HG03097 (cell line): ENCODE measurements around the gene PARG.
"Not testable (repeated sequence)": the region's sequence is repeated elsewhere in the genome, so short reads cannot be mapped to it uniquely, and the experiment has no call there.

Experiments
- ATAC-seq: cut with Tn5 transposase; IDR thresholded peaks from one replicate; pipeline ENCODE4 v1.9.1; 2021; ENCODE audit not compliant: unreplicated experiment, low FRiP score

Gene PARG

DNA sequence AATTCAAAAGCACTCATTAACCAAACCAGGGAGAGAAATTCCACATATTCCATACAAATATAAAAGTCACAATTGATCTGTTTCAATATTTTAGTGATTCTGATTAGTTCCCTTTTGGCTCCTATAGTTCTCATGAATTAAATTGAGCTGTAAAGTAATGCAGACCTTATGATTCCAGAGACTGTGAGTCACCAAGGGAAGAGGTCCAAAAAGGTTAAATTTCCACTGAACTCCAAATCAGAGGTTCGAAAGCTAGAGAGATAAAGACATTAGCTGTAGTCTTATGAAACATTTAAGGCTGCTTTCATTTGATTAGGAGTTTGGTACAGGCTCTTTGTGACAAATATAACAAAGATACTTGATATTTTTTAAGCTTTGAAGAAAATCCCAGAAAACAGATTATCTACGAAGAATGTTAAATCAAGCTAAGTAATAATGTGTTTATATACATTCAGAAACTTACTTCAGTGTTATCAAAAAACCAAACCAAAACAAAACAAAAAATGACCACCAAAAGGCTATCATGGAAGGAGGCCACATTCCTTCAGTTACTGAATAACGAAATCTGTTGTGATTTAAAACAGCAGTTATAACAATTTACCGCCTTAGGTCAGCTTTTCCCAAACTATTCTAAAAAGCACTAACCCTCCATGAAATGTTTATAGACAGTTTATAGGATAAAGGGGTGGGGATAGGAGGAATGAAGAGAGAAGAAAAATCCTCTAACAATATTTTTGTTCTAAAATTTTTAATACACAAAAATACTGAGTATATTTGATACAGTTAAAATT, 33.3 kb downstream of the PARG start:
- ATAC-seq: not testable (repeated sequence)

DNA sequence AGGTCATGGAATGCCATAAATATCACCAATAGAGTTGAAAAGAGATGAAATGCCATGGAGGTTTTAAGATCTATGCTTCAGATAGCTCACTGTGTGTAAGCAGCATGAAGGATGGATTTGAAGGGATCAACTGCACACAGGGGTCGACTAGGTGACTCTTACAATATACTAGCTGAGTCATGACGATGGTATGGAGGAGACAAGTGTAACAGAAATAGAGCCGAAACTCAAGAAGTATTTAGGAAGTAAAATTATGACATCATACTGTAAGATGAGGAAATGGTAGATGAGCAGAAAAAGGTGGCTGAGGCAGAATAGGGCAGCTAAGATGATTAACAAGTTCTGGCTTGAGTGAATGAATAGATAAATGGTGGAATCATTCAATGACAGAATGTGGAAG, 38.0 kb downstream of the PARG start:
- not testable (repeated sequence) for ATAC-seq

DNA sequence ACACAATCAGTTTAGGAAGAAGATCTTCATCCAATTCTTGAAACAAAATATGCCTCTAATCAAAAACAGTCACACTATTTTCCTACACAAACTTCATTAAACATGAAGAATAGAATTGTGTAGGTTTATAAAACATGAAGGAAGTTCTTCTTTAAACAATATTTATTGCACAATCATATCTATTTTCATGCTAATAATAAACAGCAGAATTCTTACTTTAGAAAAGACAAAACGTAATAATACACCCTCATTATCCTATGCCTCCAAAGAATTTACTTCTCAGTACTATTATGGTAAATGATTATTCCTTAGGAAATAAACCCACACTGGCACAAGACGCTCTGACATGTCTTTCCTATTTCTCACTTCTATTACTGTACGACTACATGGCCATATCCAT, 41.4 kb downstream of the PARG start:
- not testable (repeated sequence) for ATAC-seq

GRCh38 chr10:49899999-49900398, 41.8 kb downstream of the PARG start:
- ATAC-seq: not testable (repeated sequence)

GRCh38 chr10:49890025-49890424, 51.8 kb downstream of the PARG start:
- not testable (repeated sequence) for ATAC-seq

- not testable (repeated sequence) for ATAC-seq
These were observed 57.0 kb downstream of the PARG start for GRCh38 chr10:49884739-49885331.

DNA sequence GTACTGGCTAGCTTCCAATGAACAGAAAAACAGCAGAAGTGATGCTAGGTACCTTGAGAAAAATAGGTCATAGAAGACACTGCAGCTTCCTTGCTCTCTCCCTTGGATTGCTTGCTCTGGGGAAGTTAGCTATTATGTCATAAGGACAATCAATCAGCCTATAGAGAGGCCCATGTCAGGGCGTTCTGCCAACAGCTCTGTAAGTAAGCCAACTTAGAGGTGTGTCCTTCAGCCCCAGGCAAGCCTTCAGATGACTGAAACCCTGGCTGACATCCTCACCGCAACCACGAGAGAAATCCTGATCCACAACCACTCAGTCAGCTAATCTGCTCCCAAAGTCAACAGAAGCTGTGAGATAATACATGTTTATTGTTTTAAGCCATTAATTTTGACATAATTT, 58.0 kb downstream of the PARG start:
- not testable (repeated sequence) for ATAC-seq

DNA sequence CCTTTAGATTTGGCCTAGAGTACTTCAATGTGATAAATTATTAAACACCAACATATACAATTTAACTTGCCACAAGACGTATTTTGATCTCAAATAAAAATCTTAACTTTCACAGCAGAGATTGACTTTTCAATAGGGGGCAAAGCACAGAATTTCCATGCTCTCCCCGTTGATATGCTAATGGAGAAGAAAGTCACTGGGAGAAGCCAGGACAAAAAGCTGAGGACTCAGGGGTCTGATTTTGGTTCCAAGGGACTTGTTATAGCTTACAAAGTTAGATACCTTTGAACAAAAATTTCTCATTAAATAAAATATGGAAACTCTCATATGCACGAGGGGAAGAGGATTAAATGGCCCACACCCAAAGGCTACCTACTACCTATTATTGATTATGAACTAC, 59.5 kb downstream of the PARG start:
- not testable (repeated sequence) for ATAC-seq

GRCh38 chr10:49872740-49873139, 69.1 kb downstream of the PARG start:
- not testable (repeated sequence) for ATAC-seq

GRCh38 chr10:49871462-49871861, 70.4 kb downstream of the PARG start:
- ATAC-seq: not testable (repeated sequence)

DNA sequence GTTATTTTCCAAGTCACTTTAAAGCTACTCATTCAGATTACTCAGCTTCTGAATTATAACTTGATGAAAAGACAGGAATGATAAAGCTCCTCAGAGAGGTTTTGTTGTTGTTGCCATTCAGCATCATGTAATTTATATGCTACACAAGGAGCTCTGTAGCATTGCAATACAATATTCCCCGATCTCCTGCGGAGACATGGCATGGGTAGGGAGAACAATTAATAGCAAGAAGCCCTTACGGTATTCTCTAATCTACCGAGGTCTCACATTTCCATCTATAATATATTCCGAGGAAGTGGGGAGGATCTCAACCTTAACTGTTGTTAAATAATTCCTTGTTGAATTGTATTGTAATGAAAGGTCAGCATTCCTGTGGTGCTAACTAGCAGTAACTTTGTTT, 81.9 kb downstream of the PARG start:
- ATAC-seq: not testable (repeated sequence)

- ATAC-seq: not testable (repeated sequence)
These were observed 83.0 kb downstream of the PARG start for GRCh38 chr10:49858697-49859382.

DNA sequence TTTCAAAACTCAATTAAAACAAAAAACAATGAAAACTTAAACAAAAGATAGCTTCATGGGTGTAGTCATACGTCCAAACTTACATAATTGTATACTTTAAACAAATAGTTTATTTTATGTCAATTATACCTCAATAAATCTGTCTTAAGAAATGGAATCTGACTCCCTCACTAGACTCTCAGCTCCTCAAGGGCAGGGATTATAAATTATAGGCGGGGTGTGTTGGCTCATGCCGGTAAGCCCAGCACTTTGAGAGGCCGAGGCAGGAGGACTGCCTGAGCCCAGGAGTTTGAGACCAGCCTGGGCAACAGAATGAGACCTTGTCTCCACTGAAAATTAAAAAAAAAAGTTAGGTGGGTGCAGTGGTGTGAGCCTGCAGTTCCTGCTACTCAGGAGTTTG, 92.3 kb downstream of the PARG start:
- ATAC-seq: not testable (repeated sequence)

- no peak for ATAC-seq
These were observed 96.8 kb downstream of the PARG start for GRCh38 chr10:49844775-49845595.

- ATAC-seq: not testable (repeated sequence)
These were observed 99.5 kb downstream of the PARG start for GRCh38 chr10:49842333-49842628.

DNA sequence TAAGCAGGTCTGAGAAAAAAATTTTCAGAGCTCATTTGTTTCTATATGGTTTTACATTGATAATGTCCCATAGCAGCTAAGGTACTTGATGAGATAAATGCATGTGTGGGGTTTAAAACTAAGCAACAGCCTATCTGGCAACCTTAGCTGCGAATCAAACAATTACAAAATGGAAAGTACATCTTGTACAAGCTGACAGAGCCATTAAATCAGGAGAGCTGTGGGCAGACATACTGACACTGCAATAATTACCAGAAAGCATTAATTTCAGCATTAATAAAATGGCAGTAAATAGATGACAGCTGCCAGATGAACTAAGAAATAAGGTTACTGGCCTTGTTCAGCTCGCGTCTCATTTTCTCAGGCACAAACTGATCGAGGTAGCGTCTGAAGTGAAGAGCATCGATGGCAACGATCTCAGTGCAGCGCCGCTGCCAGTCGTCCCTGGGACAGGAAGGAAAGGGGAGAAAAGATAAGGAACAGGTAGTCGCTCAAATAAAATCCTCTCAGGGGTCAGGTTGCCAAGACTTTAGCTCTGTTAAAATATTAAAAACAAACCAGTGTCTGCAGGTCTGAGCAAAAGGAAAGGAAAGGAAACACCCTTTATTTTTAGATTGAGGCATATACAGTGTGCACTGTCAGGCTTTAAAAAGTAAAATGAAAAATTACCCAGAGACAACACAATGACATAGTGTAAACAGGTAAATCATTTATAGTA, 100.1 kb downstream of the PARG start:
- no peak for ATAC-seq

DNA sequence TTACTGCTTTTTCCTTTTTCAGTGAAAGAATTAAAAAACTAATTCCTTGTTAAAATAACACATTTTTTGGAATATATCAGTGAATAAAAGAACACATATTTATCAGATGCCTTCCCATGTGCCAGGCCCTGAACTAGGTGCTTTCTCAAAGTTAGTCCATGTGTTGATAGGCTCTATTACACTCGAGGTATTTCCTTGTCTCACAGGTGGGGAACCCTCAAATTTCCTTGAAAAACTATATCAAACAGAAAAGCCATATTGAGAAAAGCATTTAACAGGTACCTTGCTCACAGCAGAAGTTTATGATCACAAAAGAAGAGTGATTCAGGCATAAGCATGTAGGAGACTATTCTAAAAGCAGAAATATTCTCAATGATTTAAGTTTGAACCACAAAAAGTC, 104.1 kb downstream of the PARG start:
- no peak for ATAC-seq

DNA sequence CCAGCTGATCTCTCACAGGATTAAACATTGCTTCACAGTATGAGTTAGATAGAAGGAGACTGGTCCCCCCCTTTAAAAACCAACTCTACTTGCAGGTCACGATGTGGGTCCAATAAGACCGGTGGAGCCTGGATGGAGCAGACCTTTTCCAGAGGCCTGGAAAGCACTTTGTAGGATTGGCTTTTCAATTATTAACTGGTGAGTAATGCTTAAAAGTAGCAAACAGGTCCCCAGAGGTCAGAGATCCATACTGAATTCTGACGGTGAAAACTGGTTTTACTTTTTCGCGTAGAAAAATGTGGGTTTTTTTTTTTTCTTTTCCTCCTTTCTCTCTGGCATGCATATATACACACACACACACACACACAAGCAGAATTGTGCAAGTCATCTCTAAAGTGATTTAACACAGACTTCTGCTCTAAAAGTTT, 104.8 kb downstream of the PARG start:
- ATAC-seq: no peak

GRCh38 chr10:49834976-49835375, 106.9 kb downstream of the PARG start:
- no peak for ATAC-seq

DNA sequence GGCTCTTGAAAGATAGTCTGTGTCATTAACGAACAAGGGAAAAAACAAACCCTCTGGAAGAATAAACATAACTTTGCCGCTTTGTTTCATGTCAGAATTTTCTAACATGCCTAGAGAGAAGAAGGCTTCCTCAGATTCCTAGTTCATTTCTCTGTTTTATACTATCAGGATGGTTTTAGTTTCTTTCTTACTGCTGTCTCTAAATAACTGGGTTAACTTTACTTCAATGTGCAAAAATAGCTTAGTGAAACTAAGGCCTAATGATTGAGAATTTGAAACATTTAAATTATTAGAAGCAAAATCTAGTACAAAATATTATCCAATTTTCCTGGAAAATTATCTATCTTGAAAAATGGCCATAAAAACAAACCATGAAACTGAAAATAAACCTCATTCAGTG, 107.6 kb downstream of the PARG start:
- no peak for ATAC-seq
